OCI-LY7 (cell line): ENCODE results near the gene PTP4A2.

Source experiments
- EZH2phosphoT487 ChIP-seq: fragments of 200-600 bp; sonication (generic); IDR thresholded peaks from 2 replicates; pipeline ENCODE4 v1.6.1; 2018; ENCODE audit warnings: low read depth, borderline replicate concordance, mild to moderate bottlenecking, mixed run types, antibody characterized with exemption, low read length, moderate library complexity, mixed read lengths
- TF ChIP-seq, protein P1 (sequence below): fragments of 200-600 bp; sonication (generic); conservative IDR thresholded peaks from 2 replicates; pipeline ENCODE4 v1.5.1; 2014; ENCODE audit warnings: mild to moderate bottlenecking, antibody characterized with exemption, low read length, moderate library complexity, mixed read lengths

GRCh38 chr1:31934706-31935629, 3.2 kb downstream of the PTP4A2 start:
- no peak for TF ChIP-seq EZH2phosphoT487
- TF ChIP-seq, protein P1, sequence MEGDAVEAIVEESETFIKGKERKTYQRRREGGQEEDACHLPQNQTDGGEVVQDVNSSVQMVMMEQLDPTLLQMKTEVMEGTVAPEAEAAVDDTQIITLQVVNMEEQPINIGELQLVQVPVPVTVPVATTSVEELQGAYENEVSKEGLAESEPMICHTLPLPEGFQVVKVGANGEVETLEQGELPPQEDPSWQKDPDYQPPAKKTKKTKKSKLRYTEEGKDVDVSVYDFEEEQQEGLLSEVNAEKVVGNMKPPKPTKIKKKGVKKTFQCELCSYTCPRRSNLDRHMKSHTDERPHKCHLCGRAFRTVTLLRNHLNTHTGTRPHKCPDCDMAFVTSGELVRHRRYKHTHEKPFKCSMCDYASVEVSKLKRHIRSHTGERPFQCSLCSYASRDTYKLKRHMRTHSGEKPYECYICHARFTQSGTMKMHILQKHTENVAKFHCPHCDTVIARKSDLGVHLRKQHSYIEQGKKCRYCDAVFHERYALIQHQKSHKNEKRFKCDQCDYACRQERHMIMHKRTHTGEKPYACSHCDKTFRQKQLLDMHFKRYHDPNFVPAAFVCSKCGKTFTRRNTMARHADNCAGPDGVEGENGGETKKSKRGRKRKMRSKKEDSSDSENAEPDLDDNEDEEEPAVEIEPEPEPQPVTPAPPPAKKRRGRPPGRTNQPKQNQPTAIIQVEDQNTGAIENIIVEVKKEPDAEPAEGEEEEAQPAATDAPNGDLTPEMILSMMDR = no peak
